AG09309 (cell line): Measurements from ENCODE around the gene THRSP.

Source experiments
- DNase-seq: peaks from one replicate; pipeline ENCODE4 v3.0.0-alpha.2; 2010; ENCODE audit warnings: low read depth
- H3K4me3 ChIP-seq: 2 replicates; pipeline ENCODE4 v1.5.1; 2011; ENCODE audit warnings: mild to moderate bottlenecking, low read depth, low read length, moderate library complexity; ENCODE audit not compliant: control insufficient read depth
- TF ChIP-seq, protein P1 (sequence below): IDR thresholded peaks from 2 replicates; pipeline ENCODE4 v1.5.1; 2011; ENCODE audit warnings: mild to moderate bottlenecking, low read depth, low read length, inconsistent platforms; ENCODE audit not compliant: insufficient read depth, control insufficient read depth; ENCODE audit errors: missing control alignments

The THRSP gene

DNA sequence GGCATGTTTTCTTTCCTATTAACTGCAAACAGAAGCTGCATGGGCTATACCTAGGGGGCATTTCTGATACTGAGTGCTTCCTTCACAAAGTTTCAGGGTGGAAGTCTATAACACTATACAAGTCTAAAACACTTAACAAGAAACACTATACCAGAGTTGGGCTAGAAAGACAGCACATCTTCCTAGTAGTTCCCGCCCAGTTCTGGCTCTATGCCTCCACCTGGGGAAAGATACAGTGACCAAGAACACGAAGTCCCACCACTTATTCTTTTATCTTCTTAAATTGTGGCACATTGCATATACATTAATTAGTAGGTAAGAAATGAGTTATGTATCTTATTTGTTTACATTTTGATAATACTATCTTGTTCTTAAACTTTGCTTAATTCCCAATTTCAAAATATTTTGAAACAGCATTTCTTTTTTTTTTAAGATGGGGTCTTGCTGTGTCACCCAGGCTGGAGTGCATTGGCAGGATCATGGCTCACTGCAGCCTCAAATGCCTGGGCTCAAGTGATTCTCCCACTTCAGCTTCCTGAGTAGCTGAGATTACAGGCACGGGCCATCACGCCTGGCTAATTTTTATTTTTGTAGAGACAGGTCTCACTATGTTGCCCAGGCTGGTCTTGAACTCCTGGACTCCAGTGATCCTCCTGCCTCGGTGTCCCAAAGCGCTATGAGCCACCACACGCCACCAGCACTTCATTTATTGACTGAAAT, 34.2 kb downstream of the THRSP start:
- TF ChIP-seq, protein P1, sequence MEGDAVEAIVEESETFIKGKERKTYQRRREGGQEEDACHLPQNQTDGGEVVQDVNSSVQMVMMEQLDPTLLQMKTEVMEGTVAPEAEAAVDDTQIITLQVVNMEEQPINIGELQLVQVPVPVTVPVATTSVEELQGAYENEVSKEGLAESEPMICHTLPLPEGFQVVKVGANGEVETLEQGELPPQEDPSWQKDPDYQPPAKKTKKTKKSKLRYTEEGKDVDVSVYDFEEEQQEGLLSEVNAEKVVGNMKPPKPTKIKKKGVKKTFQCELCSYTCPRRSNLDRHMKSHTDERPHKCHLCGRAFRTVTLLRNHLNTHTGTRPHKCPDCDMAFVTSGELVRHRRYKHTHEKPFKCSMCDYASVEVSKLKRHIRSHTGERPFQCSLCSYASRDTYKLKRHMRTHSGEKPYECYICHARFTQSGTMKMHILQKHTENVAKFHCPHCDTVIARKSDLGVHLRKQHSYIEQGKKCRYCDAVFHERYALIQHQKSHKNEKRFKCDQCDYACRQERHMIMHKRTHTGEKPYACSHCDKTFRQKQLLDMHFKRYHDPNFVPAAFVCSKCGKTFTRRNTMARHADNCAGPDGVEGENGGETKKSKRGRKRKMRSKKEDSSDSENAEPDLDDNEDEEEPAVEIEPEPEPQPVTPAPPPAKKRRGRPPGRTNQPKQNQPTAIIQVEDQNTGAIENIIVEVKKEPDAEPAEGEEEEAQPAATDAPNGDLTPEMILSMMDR, result no peak
- H3K4me3 ChIP-seq, result no peak overlapping the region
- no peak for DNase-seq

DNA sequence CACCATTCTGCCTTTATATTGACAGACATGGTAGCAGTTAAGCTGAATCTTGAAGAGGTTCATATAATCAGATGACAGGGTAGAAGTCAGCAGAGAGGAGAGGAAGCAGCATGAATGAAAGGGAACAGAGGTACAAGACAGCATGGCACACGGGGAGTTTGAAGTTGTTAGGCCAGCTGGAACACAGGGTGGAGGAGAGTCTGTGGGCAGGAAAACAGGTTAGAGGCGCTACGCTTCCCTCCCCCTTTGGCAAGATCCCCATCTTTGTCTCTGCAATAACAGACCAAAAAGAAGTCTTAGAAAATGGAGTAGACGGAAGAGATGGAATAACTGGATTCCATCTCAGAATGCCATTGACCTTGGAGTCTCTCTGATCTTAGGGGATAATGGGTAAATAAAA, 36.0 kb downstream of the THRSP start:
- H3K4me3 ChIP-seq, result no peak overlapping the region
- DNase-seq, result no peak
- TF ChIP-seq, protein P1, result no peak

DNA sequence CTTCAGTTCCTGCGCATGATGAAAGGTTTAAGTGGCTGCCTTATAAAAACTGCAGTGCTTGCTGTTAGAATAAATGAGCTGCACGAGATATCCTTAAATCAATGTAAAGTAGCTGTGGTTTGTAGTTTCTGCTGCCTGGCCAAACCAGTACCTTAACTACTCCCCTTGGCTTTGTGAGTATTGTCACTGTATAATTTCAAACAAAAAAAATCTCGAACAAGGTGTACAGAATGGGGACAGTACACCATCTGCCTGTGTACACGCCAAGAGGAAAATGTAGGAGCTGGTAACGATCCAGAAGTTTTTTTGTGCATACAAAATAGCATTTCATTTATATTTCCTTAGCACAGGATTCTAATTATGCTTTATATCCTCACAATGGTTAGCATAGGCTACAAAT, 36.6 kb downstream of the THRSP start:
- DNase-seq, result no peak
- TF ChIP-seq, protein P1, result no peak
- H3K4me3 ChIP-seq, result no peak overlapping the region

GRCh38 chr11:78100676-78101472, 37.2 kb downstream of the THRSP start:
- no peak overlapping the region for H3K4me3 ChIP-seq
- no peak for DNase-seq
- TF ChIP-seq, protein P1, result no peak

GRCh38 chr11:78109081-78110015, 45.7 kb downstream of the THRSP start:
- TF ChIP-seq, protein P1, result no peak
- DNase-seq, result no peak
- H3K4me3 ChIP-seq, result no peak overlapping the region

DNA sequence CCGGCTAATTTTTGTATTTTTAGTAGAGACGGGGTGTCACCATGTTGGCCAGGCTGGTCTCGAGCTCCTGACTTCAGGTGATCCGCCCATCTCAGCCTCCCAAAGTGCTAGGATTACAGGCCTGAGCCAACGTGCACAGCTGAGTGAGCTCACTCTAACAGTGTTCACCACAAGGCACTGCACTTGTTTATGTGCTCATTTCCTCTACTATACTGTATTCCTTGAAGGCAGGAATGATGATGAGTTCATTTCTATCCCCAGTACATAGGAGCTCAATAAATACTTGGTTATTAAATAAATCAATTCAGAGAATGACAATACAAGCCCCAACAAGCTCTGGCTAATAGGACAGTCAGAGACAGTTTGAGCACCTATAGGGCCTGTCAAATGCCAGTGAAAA, 46.7 kb downstream of the THRSP start:
- TF ChIP-seq, protein P1, result no peak
- H3K4me3 ChIP-seq, result no peak overlapping the region
- no peak for DNase-seq
